HepG2 (cell line): ENCODE measurements around the gene DGUOK. TPM values are rescaled to one million over a fixed set of nuclear protein-coding genes. Genes with fewer than 3 reads are reported as not detected.

ENCODE experiments used
- AHDC1 ChIP-seq: sonication (generic); formaldehyde crosslinking; IDR thresholded peaks from 2 replicates; pipeline ENCODE4 v1.5.1; 2020; ENCODE audit warnings: mild to moderate bottlenecking, missing genetic modification reagents, borderline replicate concordance
- ARID3A ChIP-seq: IDR thresholded peaks from 2 replicates; pipeline ENCODE4 v1.6.1; 2012; ENCODE audit warnings: low read depth, low read length, improper control_type of control experiment
- ATM ChIP-seq: fragments of 450-650 bp; IDR thresholded peaks from 2 replicates; pipeline ENCODE4 v1.7.1; 2017; ENCODE audit warnings: mild to moderate bottlenecking, borderline replicate concordance
- MEF2D ChIP-seq: sonication (generic); formaldehyde crosslinking; IDR thresholded peaks from 2 replicates; pipeline ENCODE4 v1.5.1; 2020; ENCODE audit warnings: mild to moderate bottlenecking, missing genetic modification reagents
- MEIS1 ChIP-seq: sonication (generic); formaldehyde crosslinking; IDR thresholded peaks from 2 replicates; pipeline ENCODE4 v1.9.0; 2021; ENCODE audit warnings: mild to moderate bottlenecking, missing genetic modification reagents, moderate library complexity, borderline replicate concordance
- NR1H2 ChIP-seq: sonication (generic); formaldehyde crosslinking; IDR thresholded peaks from 2 replicates; pipeline ENCODE4 v1.8.1; 2022; ENCODE audit warnings: low read depth, missing genetic modification reagents, borderline replicate concordance
- NRL ChIP-seq: sonication (generic); formaldehyde crosslinking; IDR thresholded peaks from 2 replicates; pipeline ENCODE4 v1.5.0; 2020; ENCODE audit warnings: missing genetic modification reagents, mild to moderate bottlenecking, moderate library complexity, borderline replicate concordance
- PATZ1 ChIP-seq: sonication (generic); formaldehyde crosslinking; IDR thresholded peaks from 2 replicates; pipeline ENCODE4 v1.4.0; 2020; ENCODE audit warnings: missing genetic modification reagents
- RBM22 ChIP-seq: fragments of 200-400 bp; formaldehyde crosslinking; optimal IDR thresholded peaks from 2 replicates; pipeline ENCODE3; 2017; ENCODE audit warnings: mild to moderate bottlenecking, low read length, moderate library complexity
- RFX3 ChIP-seq: IDR thresholded peaks from 2 replicates; pipeline ENCODE4 v1.6.1; 2016; ENCODE audit warnings: missing biosample characterization, missing genetic modification reagents
- YEATS2 ChIP-seq: sonication (generic); formaldehyde crosslinking; IDR thresholded peaks from 2 replicates; pipeline ENCODE4 v1.4.0; 2020; ENCODE audit warnings: missing genetic modification reagents, borderline replicate concordance
- ZMAT3 ChIP-seq: sonication (generic); formaldehyde crosslinking; conservative IDR thresholded peaks from 2 replicates; pipeline ENCODE4 v1.7.0; 2021; ENCODE audit warnings: missing genetic modification reagents
- ZMYM3 ChIP-seq: sonication (generic); formaldehyde crosslinking; IDR thresholded peaks from 2 replicates; pipeline ENCODE4 v1.5.1; 2020; ENCODE audit warnings: mild to moderate bottlenecking, missing genetic modification reagents
- ZNF33A ChIP-seq: sonication (generic); formaldehyde crosslinking; IDR thresholded peaks from 2 replicates; pipeline ENCODE4 v1.5.1; 2020; ENCODE audit warnings: missing genetic modification reagents, mild to moderate bottlenecking, moderate library complexity, borderline replicate concordance
- ZNF598 ChIP-seq: sonication (generic); formaldehyde crosslinking; IDR thresholded peaks from 2 replicates; pipeline ENCODE4 v1.5.1; 2020; ENCODE audit warnings: mild to moderate bottlenecking, missing genetic modification reagents, borderline replicate concordance
- ZNF652 ChIP-seq: IDR thresholded peaks from 2 replicates; pipeline ENCODE4 v1.6.1; 2016; ENCODE audit warnings: low read depth, borderline replicate concordance
- polyA plus RNA-seq, 8 experiments: library from polyadenylated mRNA; depleted of rRNA in 3 of 8; stranded (reverse) in 7 of 8; unstranded in 1 of 8; fragments of >200 nt; fragmentation: Illumina TruSeq in 4 of 8; extraction: Trizol in 4 of 8; gene quantifications; 2 replicates each; pipeline versions ENCODE4 v1.2.1 to v1.2.3, GENCODE V29; 2011 to 2016; ENCODE audit warnings: low read depth in 4 of 8, missing spikeins in 1 of 8, mixed read lengths in 1 of 8; ENCODE audit not compliant: insufficient read depth in 1 of 8
- total RNA-seq, 5 experiments: library from RNA; depleted of rRNA; stranded (reverse); fragments of >200 nt; fragmentation: Illumina TruSeq; extraction: Trizol; gene quantifications; 2 replicates each; pipeline ENCODE4 v1.2.3, GENCODE V29; 2016; ENCODE audit warnings: low read depth in 1 of 5
- TF ChIP-seq, protein P1 (sequence below): sonication (generic); formaldehyde crosslinking; IDR thresholded peaks from 2 replicates; pipeline ENCODE4 v1.8.1; 2023; ENCODE audit warnings: mild to moderate bottlenecking, missing genetic modification reagents

The DGUOK gene
- total and polyA plus RNA-seq, 2 of the 13 experiments (the other 11 are each of a cell fraction or from before 2014, with no cell fraction given), result 105 to 137 TPM

DNA sequence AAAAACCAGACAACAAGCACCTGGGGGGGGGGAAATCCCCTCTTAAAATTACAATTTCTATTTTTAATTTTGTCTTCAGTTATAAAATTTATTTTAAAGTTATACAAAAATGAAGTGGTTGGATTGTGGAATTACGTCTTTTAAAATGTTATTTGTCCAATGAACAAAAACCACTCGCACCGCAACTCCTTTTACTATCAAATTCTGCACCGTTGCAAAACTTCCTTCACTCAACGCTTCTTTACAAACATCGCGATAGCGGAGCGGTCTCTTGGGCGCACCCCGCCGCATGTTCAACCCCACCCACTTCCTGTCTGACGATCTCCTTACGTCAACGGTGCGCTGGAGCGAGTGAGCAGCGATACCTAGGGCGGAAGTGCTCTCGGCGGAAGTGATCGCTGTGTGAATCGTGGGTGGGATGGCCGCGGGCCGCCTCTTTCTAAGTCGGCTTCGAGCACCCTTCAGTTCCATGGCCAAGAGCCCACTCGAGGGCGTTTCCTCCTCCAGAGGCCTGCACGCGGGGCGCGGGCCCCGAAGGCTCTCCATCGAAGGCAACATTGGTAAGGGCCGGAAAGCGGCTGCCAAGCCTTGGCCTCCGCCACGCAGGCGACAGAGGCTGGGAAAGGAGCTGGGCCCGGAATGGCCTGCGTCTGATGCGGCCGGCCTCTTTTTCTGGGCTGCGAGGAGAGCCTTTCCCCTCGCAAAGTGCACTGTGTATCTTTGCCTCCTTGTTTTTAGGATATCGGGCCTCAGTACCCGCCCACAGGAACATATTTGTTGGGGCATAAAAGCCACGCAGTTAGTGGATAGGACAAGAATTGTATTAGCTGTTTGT, at the start of gene DGUOK (continued):
- TF ChIP-seq PATZ1 (CRISPR knock-in tag), result peak; percentile 71
- peak; percentile 71 for TF ChIP-seq MEF2D (CRISPR knock-in tag)
- 0 out of 2 replicates have a peak, but pooled peaks have one; percentile 32 for TF ChIP-seq ZNF33A (CRISPR knock-in tag)
- TF ChIP-seq ATM, result no peak
- TF ChIP-seq YEATS2 (CRISPR knock-in tag), result peak; percentile 98
- TF ChIP-seq RFX3 (CRISPR knock-in tag), result peak; percentile 25; the same call in 1 of the 2 replicates
- TF ChIP-seq MEIS1 (CRISPR knock-in tag), result peak; percentile 83; the same call in 1 of the 2 replicates
- TF ChIP-seq NRL, result peak; percentile 99
- TF ChIP-seq ZNF598, result peak; percentile 97; the same call in 1 of the 2 replicates
- no peak for TF ChIP-seq ZNF652 (CRISPR knock-in tag)
- TF ChIP-seq, protein P1, sequence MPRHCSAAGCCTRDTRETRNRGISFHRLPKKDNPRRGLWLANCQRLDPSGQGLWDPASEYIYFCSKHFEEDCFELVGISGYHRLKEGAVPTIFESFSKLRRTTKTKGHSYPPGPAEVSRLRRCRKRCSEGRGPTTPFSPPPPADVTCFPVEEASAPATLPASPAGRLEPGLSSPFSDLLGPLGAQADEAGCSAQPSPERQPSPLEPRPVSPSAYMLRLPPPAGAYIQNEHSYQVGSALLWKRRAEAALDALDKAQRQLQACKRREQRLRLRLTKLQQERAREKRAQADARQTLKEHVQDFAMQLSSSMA, result peak; percentile 67; the same call in 1 of the 2 replicates
- TF ChIP-seq AHDC1 (CRISPR knock-in tag), result no peak; the same call in 1 of the 2 replicates
- TF ChIP-seq ARID3A, result peak; percentile 8; the same call in 1 of the 2 replicates
- peak; percentile 82; the same call in 1 of the 2 replicates for TF ChIP-seq ZMAT3
- TF ChIP-seq ZMYM3 (CRISPR knock-in tag), result peak; percentile 36
- no peak for TF ChIP-seq NR1H2 (CRISPR knock-in tag)
- TF ChIP-seq RBM22, result no peak
